ENCODE results near the gene TLK1.

DNA sequence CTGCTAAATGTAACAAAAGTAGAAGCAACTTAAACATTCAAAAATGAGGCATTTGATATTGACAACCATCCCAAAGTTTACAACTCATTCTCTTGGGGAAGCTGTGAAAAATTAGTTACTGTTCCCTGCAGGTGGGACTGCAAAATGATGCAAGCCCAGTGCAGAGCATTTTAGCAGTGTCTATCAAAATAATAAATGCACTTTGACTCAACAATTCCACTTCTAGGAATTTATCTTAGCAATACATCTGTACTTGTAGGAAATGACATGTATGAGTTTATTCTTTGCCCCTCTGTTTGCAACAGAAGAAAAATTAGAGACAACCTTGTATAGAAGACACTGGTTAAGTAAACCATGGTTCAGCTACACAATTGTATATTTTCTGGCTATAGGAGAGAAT lies 48.0 kb upstream of the TLK1 start:
- TF ChIP-seq POLR2A (IDR thresholded peaks at IDR 0.05), result no peak
- TF ChIP-seq, protein P1, sequence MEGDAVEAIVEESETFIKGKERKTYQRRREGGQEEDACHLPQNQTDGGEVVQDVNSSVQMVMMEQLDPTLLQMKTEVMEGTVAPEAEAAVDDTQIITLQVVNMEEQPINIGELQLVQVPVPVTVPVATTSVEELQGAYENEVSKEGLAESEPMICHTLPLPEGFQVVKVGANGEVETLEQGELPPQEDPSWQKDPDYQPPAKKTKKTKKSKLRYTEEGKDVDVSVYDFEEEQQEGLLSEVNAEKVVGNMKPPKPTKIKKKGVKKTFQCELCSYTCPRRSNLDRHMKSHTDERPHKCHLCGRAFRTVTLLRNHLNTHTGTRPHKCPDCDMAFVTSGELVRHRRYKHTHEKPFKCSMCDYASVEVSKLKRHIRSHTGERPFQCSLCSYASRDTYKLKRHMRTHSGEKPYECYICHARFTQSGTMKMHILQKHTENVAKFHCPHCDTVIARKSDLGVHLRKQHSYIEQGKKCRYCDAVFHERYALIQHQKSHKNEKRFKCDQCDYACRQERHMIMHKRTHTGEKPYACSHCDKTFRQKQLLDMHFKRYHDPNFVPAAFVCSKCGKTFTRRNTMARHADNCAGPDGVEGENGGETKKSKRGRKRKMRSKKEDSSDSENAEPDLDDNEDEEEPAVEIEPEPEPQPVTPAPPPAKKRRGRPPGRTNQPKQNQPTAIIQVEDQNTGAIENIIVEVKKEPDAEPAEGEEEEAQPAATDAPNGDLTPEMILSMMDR (IDR thresholded peaks at IDR 0.05), result no peak
- TF ChIP-seq POLR2AphosphoS5 (IDR thresholded peaks at IDR 0.05), result no peak
